Retinal pigment epithelial cell (primary cell): ENCODE results near the gene PYGB.

Source experiments
- DNase-seq: peaks from one replicate; pipeline ENCODE4 v3.0.0-alpha.2; 2010; ENCODE audit warnings: low read depth
- H3K4me3 ChIP-seq: 2 replicates; pipeline ENCODE4 v1.5.1; 2011; ENCODE audit warnings: mild to moderate bottlenecking, low read length, control low read depth, moderate library complexity
- TF ChIP-seq, protein P1 (sequence below): conservative IDR thresholded peaks from 2 replicates; pipeline ENCODE4 v1.5.1; 2011; ENCODE audit warnings: low read depth, low read length, control low read depth, inconsistent platforms

PYGB gene

DNA sequence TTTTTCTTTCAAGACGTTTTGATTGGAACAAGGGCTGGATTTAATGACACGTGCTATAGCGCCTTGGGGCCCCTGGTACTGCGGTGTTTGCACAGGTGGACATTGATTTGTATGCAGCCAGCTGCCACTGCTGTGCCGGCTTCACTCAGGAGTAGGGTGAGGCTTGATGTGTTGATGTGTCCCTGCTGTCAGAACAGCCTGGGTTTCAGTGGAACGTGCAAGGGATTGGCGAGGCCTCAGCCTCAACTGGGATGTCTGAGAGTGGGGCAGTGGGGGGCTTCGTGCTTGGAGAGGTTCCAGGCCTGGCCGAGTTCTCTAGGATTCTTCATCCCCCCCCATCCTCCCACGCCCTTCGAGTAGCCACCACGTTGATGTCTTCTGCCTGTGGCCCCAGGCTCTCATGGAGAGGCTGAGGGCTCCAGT lies 23.0 kb downstream of the PYGB start:
- TF ChIP-seq, protein P1, sequence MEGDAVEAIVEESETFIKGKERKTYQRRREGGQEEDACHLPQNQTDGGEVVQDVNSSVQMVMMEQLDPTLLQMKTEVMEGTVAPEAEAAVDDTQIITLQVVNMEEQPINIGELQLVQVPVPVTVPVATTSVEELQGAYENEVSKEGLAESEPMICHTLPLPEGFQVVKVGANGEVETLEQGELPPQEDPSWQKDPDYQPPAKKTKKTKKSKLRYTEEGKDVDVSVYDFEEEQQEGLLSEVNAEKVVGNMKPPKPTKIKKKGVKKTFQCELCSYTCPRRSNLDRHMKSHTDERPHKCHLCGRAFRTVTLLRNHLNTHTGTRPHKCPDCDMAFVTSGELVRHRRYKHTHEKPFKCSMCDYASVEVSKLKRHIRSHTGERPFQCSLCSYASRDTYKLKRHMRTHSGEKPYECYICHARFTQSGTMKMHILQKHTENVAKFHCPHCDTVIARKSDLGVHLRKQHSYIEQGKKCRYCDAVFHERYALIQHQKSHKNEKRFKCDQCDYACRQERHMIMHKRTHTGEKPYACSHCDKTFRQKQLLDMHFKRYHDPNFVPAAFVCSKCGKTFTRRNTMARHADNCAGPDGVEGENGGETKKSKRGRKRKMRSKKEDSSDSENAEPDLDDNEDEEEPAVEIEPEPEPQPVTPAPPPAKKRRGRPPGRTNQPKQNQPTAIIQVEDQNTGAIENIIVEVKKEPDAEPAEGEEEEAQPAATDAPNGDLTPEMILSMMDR: no peak
- no peak for DNase-seq
- no peak overlapping the region for H3K4me3 ChIP-seq

DNA sequence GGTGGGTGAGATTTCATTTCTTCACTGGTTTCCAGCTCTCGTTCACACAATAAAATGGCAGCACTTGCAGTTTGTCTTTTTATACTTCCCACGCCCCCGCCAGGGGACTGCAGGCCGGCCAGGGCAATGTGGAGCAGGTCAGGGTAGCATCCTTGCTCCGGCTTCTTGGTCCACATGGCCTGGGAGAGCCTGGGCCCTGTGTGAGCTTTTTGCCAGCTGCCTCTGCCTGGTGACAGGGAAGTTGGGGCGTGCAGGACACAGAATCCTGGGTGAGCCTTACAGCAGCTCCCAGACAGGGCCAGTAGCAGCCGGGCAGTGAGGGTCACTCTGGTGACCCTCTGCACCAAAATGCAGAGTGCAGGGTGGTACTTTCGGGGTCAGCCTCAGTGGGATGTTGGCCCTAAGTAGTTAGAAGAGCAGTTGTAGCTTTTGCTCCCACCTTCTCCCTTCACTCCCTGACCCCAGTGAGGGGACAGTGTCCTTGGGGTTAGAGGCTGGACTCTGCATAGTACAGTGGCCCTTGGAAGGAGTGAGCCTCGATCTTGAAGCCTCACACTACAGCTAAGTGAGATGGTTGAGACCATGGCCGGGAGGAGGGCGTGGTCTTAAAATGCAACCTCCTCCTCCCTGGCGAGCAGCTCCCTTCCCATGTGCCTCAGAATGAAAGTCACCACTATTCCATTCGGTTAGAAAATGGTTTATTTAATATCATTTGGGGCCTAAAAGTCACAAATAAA lies 23.8 kb downstream of the PYGB start:
- DNase-seq: no peak
- TF ChIP-seq, protein P1: no peak
- H3K4me3 ChIP-seq: no peak overlapping the region

DNA sequence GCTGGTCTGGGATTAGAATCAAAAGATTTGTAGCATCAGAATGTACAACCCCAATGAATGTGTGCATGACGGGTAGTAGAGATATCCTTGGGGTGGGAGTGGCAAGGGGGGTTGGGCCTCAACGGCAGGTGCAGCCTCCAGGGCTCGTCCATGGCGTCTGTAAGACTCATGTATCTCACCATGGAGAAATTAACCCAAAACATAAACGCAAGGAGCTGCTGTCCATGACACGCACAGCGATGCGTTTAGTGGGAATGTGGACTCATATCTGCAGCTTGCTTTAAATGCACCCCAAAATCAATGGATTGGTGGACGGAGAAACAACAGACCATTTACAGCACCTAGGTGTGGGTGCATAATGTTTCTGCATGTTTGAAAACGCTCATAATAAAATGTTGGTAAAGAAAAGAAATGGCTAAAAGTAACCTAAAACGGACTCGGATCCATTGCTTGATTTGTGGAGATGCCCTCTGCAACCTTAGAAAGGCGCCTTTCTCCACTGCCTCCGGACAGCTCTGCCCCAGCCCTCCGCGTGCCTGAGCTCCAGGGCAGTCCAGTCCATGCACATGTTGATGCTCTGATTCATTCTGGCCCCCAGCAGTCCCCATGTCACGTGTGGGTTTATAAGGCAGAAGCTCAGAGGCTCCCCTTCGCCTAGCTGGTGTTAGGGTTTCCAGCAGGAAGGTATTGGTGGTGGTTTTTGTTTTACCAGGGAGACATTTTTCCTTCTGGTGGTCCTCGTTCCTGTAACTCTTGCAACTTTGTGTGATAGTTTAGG lies 24.5 kb downstream of the PYGB start:
- H3K4me3 ChIP-seq: no peak overlapping the region
- TF ChIP-seq, protein P1: no peak
- no peak for DNase-seq

DNA sequence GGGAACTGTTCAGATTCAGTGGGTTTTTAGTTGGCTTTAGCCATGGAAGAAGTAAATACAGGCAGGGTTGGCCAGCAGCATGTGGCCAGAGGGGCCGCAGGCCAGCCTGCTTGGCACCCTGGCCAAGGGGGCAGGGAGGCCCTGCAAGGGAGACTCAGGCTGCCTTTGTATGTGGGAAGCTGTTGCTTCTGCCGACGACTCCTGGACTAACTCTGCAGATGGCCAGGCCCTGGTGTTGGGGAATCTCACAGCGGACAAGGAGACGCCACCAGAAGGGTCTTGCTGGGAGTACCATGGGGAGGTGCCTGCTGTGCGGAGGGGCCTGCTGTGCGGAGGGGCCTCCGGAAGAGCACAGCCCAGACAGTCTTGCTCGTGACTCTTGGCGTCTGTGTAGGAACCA lies 25.2 kb downstream of the PYGB start:
- H3K4me3 ChIP-seq: no peak overlapping the region
- no peak for DNase-seq
- TF ChIP-seq, protein P1: no peak

DNA sequence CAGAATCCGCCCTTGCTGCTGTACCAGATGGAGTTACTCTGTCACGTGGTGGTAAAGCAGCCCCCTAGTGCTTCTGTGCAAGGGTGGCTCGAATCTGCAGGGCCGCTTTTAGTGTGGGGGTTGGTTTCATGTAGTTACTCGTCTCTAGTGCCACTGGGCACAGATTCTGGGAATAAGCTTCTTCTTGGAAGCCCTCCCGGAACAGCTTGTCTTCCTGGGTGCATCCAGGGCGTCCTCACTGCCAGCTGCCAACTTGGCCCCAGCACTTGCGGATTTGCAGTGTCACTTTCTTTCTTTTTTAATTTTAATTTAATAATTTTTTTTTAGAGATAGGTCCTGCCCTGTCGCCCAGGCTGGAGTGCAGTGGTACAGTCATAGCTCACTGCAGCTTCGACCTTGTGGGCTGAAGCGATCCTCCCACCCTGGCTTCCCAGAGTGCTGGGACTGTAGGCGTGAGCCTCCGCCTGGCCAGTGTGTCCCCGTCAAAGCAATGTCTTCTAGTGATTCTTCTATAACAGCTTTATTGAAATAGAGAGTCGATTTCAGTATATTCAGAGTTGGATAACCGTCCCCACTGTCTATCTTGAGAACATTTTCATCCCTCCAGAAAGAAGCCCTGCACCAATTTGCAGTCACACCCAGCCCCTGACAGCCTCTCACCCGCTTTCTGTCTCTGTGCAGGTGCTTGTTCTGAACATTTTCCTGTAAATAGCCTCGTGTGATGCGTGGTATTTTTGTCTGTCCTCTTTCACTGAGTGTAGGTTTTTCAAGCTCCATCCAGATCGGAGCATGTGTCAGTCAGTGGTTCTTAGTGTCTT lies 25.9 kb downstream of the PYGB start:
- DNase-seq: no peak
- TF ChIP-seq, protein P1: no peak
- no peak overlapping the region for H3K4me3 ChIP-seq

DNA sequence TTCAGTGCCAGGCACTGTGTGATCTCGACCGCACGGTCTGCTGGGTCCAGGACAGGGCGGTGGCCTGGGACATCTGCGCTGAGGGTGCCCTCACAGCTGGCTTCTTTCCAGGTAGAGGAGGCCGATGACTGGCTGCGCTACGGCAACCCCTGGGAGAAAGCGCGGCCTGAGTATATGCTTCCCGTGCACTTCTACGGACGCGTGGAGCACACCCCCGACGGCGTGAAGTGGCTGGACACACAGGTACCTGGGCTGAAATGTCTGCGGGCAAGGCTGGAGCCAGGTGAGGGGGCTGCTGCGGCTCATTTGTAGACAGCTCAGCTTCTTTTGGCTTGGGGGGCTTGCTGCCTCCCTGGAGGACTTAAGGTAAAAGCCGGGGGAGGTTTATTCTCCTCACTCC lies 26.6 kb downstream of the PYGB start:
- DNase-seq: no peak
- H3K4me3 ChIP-seq: no peak overlapping the region
- TF ChIP-seq, protein P1: no peak
